ENCODE measurements around the gene PPP1R3F.

DNA sequence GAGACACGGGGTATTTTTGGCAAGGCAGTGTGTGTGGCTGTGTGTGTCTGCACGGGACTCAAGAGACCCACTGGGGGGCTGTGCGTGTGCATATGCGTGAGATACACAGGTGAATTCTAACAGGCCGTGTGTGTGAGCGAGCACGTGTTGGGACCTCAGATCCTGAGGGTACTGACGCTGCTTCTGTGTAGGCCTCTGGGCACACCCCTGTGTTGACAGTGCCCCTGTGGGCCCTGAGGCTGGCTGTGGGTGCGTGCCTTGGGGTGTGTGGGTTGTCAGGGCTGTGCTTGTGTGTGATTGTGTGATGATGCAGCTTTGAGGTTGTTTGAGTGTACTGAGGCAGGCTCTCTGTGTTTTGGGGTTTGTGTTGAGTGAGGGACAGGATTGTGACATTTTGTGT, 19.0 kb upstream of the PPP1R3F start:
- TF ChIP-seq, protein P1, sequence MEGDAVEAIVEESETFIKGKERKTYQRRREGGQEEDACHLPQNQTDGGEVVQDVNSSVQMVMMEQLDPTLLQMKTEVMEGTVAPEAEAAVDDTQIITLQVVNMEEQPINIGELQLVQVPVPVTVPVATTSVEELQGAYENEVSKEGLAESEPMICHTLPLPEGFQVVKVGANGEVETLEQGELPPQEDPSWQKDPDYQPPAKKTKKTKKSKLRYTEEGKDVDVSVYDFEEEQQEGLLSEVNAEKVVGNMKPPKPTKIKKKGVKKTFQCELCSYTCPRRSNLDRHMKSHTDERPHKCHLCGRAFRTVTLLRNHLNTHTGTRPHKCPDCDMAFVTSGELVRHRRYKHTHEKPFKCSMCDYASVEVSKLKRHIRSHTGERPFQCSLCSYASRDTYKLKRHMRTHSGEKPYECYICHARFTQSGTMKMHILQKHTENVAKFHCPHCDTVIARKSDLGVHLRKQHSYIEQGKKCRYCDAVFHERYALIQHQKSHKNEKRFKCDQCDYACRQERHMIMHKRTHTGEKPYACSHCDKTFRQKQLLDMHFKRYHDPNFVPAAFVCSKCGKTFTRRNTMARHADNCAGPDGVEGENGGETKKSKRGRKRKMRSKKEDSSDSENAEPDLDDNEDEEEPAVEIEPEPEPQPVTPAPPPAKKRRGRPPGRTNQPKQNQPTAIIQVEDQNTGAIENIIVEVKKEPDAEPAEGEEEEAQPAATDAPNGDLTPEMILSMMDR (IDR thresholded peaks at IDR 0.05; ENCODE audit: poor library complexity), result no peak
- no peak for TF ChIP-seq EZH2 (IDR thresholded peaks at IDR 0.05; ENCODE audit: borderline replicate concordance)
